ENCODE data around the gene CORO7.
A peak's percentile ranks its signal among the peaks of the same experiment; 100 is the strongest.

CORO7 gene

GRCh38 chr16:4353675-4354074 lies 62.7 kb downstream of the CORO7 start:
- peaks cover 13% of the 10 kb centered on the region for H3K36me3 ChIP-seq
- no peak for DNase-seq
- H3K4me3 ChIP-seq (ENCODE audit: low read depth, low read length): no peak overlapping the region
- TF ChIP-seq CTCF (IDR thresholded peaks at IDR 0.05; ENCODE audit: low read depth, low read length): no peak
- H3K27me3 ChIP-seq: no peaks in the 10 kb centered on the region
- peaks cover 3% of the 10 kb centered on the region; the same call in 1 of the 2 replicates for H3K4me1 ChIP-seq
- no peaks in the 10 kb centered on the region; the same call in 1 of the 2 replicates for H3K9me3 ChIP-seq

GRCh38 chr16:4352843-4353242 lies 63.6 kb downstream of the CORO7 start:
- H3K9me3 ChIP-seq: no peaks in the 10 kb centered on the region; the same call in 1 of the 2 replicates
- no peak overlapping the region for H3K4me3 ChIP-seq (ENCODE audit: low read depth, low read length)
- H3K4me1 ChIP-seq: peaks cover 3% of the 10 kb centered on the region; the same call in 1 of the 2 replicates
- peaks cover 18% of the 10 kb centered on the region for H3K36me3 ChIP-seq
- TF ChIP-seq CTCF (IDR thresholded peaks at IDR 0.05; ENCODE audit: low read depth, low read length): no peak
- DNase-seq: no peak
- no peaks in the 10 kb centered on the region for H3K27me3 ChIP-seq

GRCh38 chr16:4351880-4352279 lies 64.5 kb downstream of the CORO7 start:
- no peaks in the 10 kb centered on the region; the same call in 1 of the 2 replicates for H3K9me3 ChIP-seq
- H3K27me3 ChIP-seq: no peaks in the 10 kb centered on the region
- H3K4me3 ChIP-seq (ENCODE audit: low read depth, low read length): no peak overlapping the region
- no peak for DNase-seq
- H3K4me1 ChIP-seq: peaks cover 3% of the 10 kb centered on the region; the same call in 1 of the 2 replicates
- no peak for TF ChIP-seq CTCF (IDR thresholded peaks at IDR 0.05; ENCODE audit: low read depth, low read length)
- H3K36me3 ChIP-seq: peaks cover 22% of the 10 kb centered on the region

GRCh38 chr16:4350787-4351659 lies 65.4 kb downstream of the CORO7 start, which contains the start of gene PAM16:
PAM16 (minus strand) TSS chr16:4351321; CDS start chr16:4351234, 87 bp downstream.
- Histone ChIP-seq H3K36me3 (peaks cover 22% of the 10 kb centered on the region), H3K4me1 (peaks cover 3% of the 10 kb centered on the region; the same call in 1 of the 2 replicates)

GRCh38 chr16:4350365-4350786 lies 66.0 kb downstream of the CORO7 start:
- Histone ChIP-seq H3K9me3 (no peaks in the 10 kb centered on the region; the same call in 1 of the 2 replicates), H3K4me3 (ENCODE audit: low read depth, low read length) (peak overlapping the region; percentile 95), H3K36me3 (peaks cover 22% of the 10 kb centered on the region), H3K4me1 (peaks cover 3% of the 10 kb centered on the region; the same call in 1 of the 2 replicates), H3K27me3 (no peaks in the 10 kb centered on the region)
- DNase-seq: no peak
- TF ChIP-seq CTCF (IDR thresholded peaks at IDR 0.05; ENCODE audit: low read depth, low read length): no peak

More at GRCh38 chr16:4350787-4351659, 65.4 kb downstream of the CORO7 start, which contains the start of gene PAM16:
- peak within 1 kb of the TSS; percentile 95 for H3K4me3 ChIP-seq (ENCODE audit: low read depth, low read length)
- no peak for TF ChIP-seq CTCF (IDR thresholded peaks at IDR 0.05; ENCODE audit: low read depth, low read length)
- no peaks in the 10 kb centered on the region for H3K27me3 ChIP-seq
- peak; percentile 99 for DNase-seq
- no peaks in the 10 kb centered on the region; the same call in 1 of the 2 replicates for H3K9me3 ChIP-seq
